ENCODE results near the gene HECA.

The HECA gene

GRCh38 chr6:139145661-139146060 lies 10.8 kb downstream of the HECA start:
- DNase-seq (ENCODE audit: low read depth): no peak
- no peak for TF ChIP-seq CTCF (conservative IDR thresholded peaks at IDR 0.05; ENCODE audit: control insufficient read depth, insufficient read depth, low read depth, low read length)
- no peak overlapping the region for H3K4me3 ChIP-seq (ENCODE audit: control insufficient read depth, low read depth, low read length)

GRCh38 chr6:139146317-139146726 lies 11.4 kb downstream of the HECA start:
- TF ChIP-seq CTCF (conservative IDR thresholded peaks at IDR 0.05; ENCODE audit: control insufficient read depth, insufficient read depth, low read depth, low read length): no peak
- no peak for DNase-seq (ENCODE audit: low read depth)
- H3K4me3 ChIP-seq (ENCODE audit: control insufficient read depth, low read depth, low read length): no peak overlapping the region

GRCh38 chr6:139147628-139148027 lies 12.7 kb downstream of the HECA start:
- TF ChIP-seq CTCF (conservative IDR thresholded peaks at IDR 0.05; ENCODE audit: control insufficient read depth, insufficient read depth, low read depth, low read length): no peak
- H3K4me3 ChIP-seq (ENCODE audit: control insufficient read depth, low read depth, low read length): no peak overlapping the region
- DNase-seq (ENCODE audit: low read depth): no peak

GRCh38 chr6:139148557-139149235 lies 13.8 kb downstream of the HECA start:
- H3K4me3 ChIP-seq (ENCODE audit: control insufficient read depth, low read depth, low read length): no peak overlapping the region
- DNase-seq (ENCODE audit: low read depth): no peak
- TF ChIP-seq CTCF (conservative IDR thresholded peaks at IDR 0.05; ENCODE audit: control insufficient read depth, insufficient read depth, low read depth, low read length): no peak

- TF ChIP-seq CTCF (conservative IDR thresholded peaks at IDR 0.05; ENCODE audit: control insufficient read depth, insufficient read depth, low read depth, low read length): no peak
- no peak overlapping the region for H3K4me3 ChIP-seq (ENCODE audit: control insufficient read depth, low read depth, low read length)
- peak; percentile 72 for DNase-seq (ENCODE audit: low read depth)
Observed at GRCh38 chr6:139149383-139149782, 14.5 kb downstream of the HECA start.

- H3K4me3 ChIP-seq (ENCODE audit: control insufficient read depth, low read depth, low read length): no peak overlapping the region
- TF ChIP-seq CTCF (conservative IDR thresholded peaks at IDR 0.05; ENCODE audit: control insufficient read depth, insufficient read depth, low read depth, low read length): no peak
Observed at GRCh38 chr6:139150920-139151319, 16.0 kb downstream of the HECA start.

More at GRCh38 chr6:139150920-139151319, 16.0 kb downstream of the HECA start:
- no peak for DNase-seq (ENCODE audit: low read depth)

Measured in fibroblast of mammary gland (primary cell).